Neural cell (in vitro differentiated cells): ENCODE data around the gene WDR74. TPM values are rescaled to one million over a fixed set of nuclear protein-coding genes. Genes with fewer than 3 reads are reported as not detected.
A peak's percentile ranks its signal among the peaks of the same experiment; 100 is the strongest.
"Not testable (repeated sequence)": the region's sequence is repeated elsewhere in the genome, so short reads cannot be mapped to it uniquely, and the experiment has no call there.

Experiments used
- H2AFZ ChIP-seq: fragments of 200-600, 300-800 bp; sonication (generic), shearing (Covaris generic); 2 replicates; pipeline ENCODE4 v1.6.0; 2014; ENCODE audit warnings: low read depth, mild to moderate bottlenecking, antibody characterized with exemption, low read length, moderate library complexity
- H3F3A ChIP-seq: fragments of 200-600 bp; shearing (Covaris generic); 2 replicates; pipeline ENCODE4 v1.6.1; 2016; ENCODE audit warnings: mild to moderate bottlenecking, moderate library complexity, mixed read lengths, antibody characterized with exemption, low read length; ENCODE audit not compliant: insufficient read depth, poor library complexity, severe bottlenecking
- H3K27ac ChIP-seq: fragments of 200-600, 300-800 bp; sonication (generic), shearing (Covaris generic); 2 replicates; pipeline ENCODE4 v1.5.1; 2014; ENCODE audit warnings: mild to moderate bottlenecking, low read length, moderate library complexity
- H3K27me3 ChIP-seq: fragments of 300-800, 200-600 bp; sonication (generic), shearing (Covaris generic); 2 replicates; pipeline ENCODE4 v1.6.0; 2014; ENCODE audit warnings: mild to moderate bottlenecking, low read depth, low read length, moderate library complexity; ENCODE audit not compliant: insufficient read depth
- H3K36me3 ChIP-seq: fragments of 300-800, 200-600 bp; sonication (generic), shearing (Covaris generic); 2 replicates; pipeline ENCODE4 v1.5.1; 2014; ENCODE audit warnings: mild to moderate bottlenecking, antibody characterized with exemption, low read length, moderate library complexity; ENCODE audit not compliant: insufficient read depth
- H3K4me2 ChIP-seq: fragments of 300-800, 200-600 bp; sonication (generic), shearing (Covaris generic); 2 replicates; pipeline ENCODE4 v1.6.0; 2014; ENCODE audit warnings: mild to moderate bottlenecking, low read length
- H3K4me3 ChIP-seq: fragments of 300-800, 200-600 bp; sonication (generic), shearing (Covaris generic); 2 replicates; pipeline ENCODE4 v1.5.1; 2014; ENCODE audit warnings: mild to moderate bottlenecking, low read length, moderate library complexity
- H3K79me2 ChIP-seq: fragments of 200-600 bp; shearing (Covaris generic); replicated peaks from 2 replicates; pipeline ENCODE4 v1.6.0; 2014; ENCODE audit warnings: mild to moderate bottlenecking, low read length, moderate library complexity; ENCODE audit not compliant: insufficient read depth
- H3K9ac ChIP-seq: fragments of 300-800, 200-600 bp; sonication (generic), shearing (Covaris generic); 2 replicates; pipeline ENCODE4 v1.6.1; 2016; ENCODE audit warnings: mild to moderate bottlenecking, low read length, mixed read lengths
- H3K9me2 ChIP-seq: fragments of 200-600 bp; shearing (Covaris generic); 2 replicates; pipeline ENCODE4 v1.6.1; 2016; ENCODE audit warnings: mild to moderate bottlenecking, low read length, mixed read lengths; ENCODE audit not compliant: insufficient read depth
- H3K9me3 ChIP-seq: fragments of 200-600, 300-800 bp; sonication (generic), shearing (Covaris generic); 2 replicates; pipeline ENCODE4 v1.6.1; 2016; ENCODE audit warnings: mild to moderate bottlenecking, mixed run types, low read length, moderate library complexity, mixed read lengths
- H4K20me1 ChIP-seq: fragments of 200-600 bp; shearing (Covaris generic); 2 replicates; pipeline ENCODE4 v1.6.1; 2016; ENCODE audit warnings: mild to moderate bottlenecking, mixed run types; ENCODE audit not compliant: insufficient read depth
- EP300 ChIP-seq: fragments of 450-650 bp; conservative IDR thresholded peaks from 2 replicates; pipeline ENCODE4 v1.6.1; 2014; ENCODE audit warnings: antibody characterized with exemption, mild to moderate bottlenecking, moderate library complexity; ENCODE audit not compliant: poor library complexity, severe bottlenecking
- EZH2 ChIP-seq: fragments of 200-600, 300-800 bp; shearing (Covaris generic), sonication (generic); IDR thresholded peaks from 2 replicates; pipeline ENCODE4 v1.6.1; 2014; ENCODE audit warnings: antibody characterized with exemption, low read length, borderline replicate concordance, mild to moderate bottlenecking; ENCODE audit not compliant: insufficient read depth, poor library complexity, severe bottlenecking
- MXI1 ChIP-seq: fragments of 450-650 bp; conservative IDR thresholded peaks from 2 replicates; pipeline ENCODE4 v1.6.1; 2014; ENCODE audit warnings: antibody characterized with exemption, mild to moderate bottlenecking; ENCODE audit not compliant: poor library complexity, severe bottlenecking
- POLR2AphosphoS5 ChIP-seq: IDR thresholded peaks from 2 replicates; pipeline ENCODE4 v1.6.1; 2012
- RAD21 ChIP-seq: fragments of 450-650 bp; conservative IDR thresholded peaks from 2 replicates; pipeline ENCODE4 v1.6.1; 2014; ENCODE audit warnings: antibody characterized with exemption, mild to moderate bottlenecking, moderate library complexity
- SMC3 ChIP-seq: fragments of 450-650 bp; conservative IDR thresholded peaks from 2 replicates; pipeline ENCODE4 v1.6.1; 2014; ENCODE audit warnings: antibody characterized with exemption, mild to moderate bottlenecking, moderate library complexity; ENCODE audit not compliant: poor library complexity
- TAF1 ChIP-seq: IDR thresholded peaks from 2 replicates; pipeline ENCODE4 v1.6.1; 2012; ENCODE audit warnings: low read depth
- polyA plus RNA-seq: library from polyadenylated mRNA; depleted of rRNA; stranded (reverse); fragments of >200 nt; gene quantifications from 2 replicates; pipeline ENCODE4 v1.2.3, GENCODE V29; 2014
- TF ChIP-seq, protein P1 (sequence below): fragments of 450-650 bp; IDR thresholded peaks from 2 replicates; pipeline ENCODE4 v1.5.1; 2014; ENCODE audit warnings: antibody characterized with exemption, mild to moderate bottlenecking, moderate library complexity; ENCODE audit not compliant: poor library complexity, severe bottlenecking
- TF ChIP-seq, protein P2 (sequence below): IDR thresholded peaks from 2 replicates; pipeline ENCODE4 v1.6.1; 2012; ENCODE audit warnings: borderline replicate concordance

The WDR74 gene
- polyA plus RNA-seq, 1 donor from 2014 or later, result 50.4 TPM

DNA sequence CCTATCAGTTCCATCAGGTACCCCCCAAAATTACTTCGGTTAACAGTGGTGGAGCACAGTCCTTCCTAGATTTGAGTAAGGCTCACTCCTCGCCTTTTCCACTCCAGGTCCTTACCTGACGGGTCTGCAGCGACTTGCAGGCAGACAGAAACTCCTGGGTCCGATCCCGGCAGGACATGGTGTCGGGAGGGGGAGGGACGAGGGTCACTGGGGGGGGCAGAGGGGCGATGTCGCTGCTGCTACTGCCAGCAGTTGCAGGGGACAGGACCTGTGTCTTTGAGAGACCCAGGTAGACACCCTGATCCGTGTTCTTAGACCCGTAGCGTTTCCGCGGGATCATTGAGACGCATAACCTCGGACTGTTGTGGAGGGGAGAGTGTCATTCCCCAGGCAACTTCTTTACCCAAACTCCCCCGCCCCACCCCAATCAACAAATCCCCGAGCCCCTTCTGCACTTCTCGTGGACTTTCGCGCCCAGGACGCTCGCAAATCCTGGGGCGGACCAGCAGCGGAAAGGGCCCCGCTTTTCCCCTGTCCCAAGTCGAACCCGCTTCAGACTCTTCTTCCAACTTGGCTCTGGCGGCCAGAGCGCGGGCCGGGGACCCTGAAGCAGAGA, 8.4 kb downstream of the WDR74 start:
- Histone ChIP-seq H3K4me2 (peak overlapping the region; percentile 72), H3K9ac (peak overlapping the region; percentile 95), H3K79me2 (peaks cover 32% of the 10 kb centered on the region), H3K27ac (peak overlapping the region; percentile 91), H3K9me3 (no peaks in the 10 kb centered on the region), H2AFZ (peak overlapping the region; percentile 33), H3K9me2 (no peaks in the 10 kb centered on the region), H3F3A (no peaks in the 10 kb centered on the region), H3K4me3 (peak overlapping the region; percentile 98), H4K20me1 (no peaks in the 10 kb centered on the region), H3K27me3 (no peaks in the 10 kb centered on the region), H3K36me3 (no peaks in the 10 kb centered on the region)
- TF ChIP-seq POLR2AphosphoS5 (no peak), RAD21 (no peak), SMC3 (no peak), MXI1 (no peak), EP300 (no peak), EZH2 (no peak), TAF1 (no peak)
- TF ChIP-seq, protein P1, sequence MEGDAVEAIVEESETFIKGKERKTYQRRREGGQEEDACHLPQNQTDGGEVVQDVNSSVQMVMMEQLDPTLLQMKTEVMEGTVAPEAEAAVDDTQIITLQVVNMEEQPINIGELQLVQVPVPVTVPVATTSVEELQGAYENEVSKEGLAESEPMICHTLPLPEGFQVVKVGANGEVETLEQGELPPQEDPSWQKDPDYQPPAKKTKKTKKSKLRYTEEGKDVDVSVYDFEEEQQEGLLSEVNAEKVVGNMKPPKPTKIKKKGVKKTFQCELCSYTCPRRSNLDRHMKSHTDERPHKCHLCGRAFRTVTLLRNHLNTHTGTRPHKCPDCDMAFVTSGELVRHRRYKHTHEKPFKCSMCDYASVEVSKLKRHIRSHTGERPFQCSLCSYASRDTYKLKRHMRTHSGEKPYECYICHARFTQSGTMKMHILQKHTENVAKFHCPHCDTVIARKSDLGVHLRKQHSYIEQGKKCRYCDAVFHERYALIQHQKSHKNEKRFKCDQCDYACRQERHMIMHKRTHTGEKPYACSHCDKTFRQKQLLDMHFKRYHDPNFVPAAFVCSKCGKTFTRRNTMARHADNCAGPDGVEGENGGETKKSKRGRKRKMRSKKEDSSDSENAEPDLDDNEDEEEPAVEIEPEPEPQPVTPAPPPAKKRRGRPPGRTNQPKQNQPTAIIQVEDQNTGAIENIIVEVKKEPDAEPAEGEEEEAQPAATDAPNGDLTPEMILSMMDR, result no peak
- TF ChIP-seq, protein P2, sequence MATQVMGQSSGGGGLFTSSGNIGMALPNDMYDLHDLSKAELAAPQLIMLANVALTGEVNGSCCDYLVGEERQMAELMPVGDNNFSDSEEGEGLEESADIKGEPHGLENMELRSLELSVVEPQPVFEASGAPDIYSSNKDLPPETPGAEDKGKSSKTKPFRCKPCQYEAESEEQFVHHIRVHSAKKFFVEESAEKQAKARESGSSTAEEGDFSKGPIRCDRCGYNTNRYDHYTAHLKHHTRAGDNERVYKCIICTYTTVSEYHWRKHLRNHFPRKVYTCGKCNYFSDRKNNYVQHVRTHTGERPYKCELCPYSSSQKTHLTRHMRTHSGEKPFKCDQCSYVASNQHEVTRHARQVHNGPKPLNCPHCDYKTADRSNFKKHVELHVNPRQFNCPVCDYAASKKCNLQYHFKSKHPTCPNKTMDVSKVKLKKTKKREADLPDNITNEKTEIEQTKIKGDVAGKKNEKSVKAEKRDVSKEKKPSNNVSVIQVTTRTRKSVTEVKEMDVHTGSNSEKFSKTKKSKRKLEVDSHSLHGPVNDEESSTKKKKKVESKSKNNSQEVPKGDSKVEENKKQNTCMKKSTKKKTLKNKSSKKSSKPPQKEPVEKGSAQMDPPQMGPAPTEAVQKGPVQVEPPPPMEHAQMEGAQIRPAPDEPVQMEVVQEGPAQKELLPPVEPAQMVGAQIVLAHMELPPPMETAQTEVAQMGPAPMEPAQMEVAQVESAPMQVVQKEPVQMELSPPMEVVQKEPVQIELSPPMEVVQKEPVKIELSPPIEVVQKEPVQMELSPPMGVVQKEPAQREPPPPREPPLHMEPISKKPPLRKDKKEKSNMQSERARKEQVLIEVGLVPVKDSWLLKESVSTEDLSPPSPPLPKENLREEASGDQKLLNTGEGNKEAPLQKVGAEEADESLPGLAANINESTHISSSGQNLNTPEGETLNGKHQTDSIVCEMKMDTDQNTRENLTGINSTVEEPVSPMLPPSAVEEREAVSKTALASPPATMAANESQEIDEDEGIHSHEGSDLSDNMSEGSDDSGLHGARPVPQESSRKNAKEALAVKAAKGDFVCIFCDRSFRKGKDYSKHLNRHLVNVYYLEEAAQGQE, result no peak

DNA sequence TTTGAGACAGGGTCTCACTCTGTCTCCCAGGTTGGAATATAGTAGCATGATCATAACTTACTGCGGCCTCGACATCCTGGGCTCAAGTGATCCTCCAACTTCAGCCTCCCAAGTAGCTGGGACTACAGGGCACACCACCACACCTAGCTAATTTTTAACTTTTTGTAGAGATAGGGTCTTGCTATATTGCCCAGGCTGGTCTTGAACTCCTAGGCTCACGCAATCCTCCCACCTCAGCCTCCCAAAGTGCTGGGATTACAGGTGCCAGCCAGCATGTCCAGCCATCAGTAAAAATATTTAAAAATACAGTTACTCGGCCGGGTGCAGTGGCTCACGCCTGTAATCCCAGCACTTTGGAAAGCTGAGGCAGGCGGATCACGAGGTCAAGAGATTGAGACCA, 11.3 kb downstream of the WDR74 start:
- H3K9ac ChIP-seq, H4K20me1 ChIP-seq, H3K4me2 ChIP-seq, H3K4me3 ChIP-seq, H3K36me3 ChIP-seq, H3K27me3 ChIP-seq, H3K9me3 ChIP-seq, H2AFZ ChIP-seq, H3F3A ChIP-seq, H3K9me2 ChIP-seq, H3K27ac ChIP-seq: not testable (repeated sequence)
- H3K79me2 ChIP-seq, result peaks cover 31% of the 10 kb centered on the region

DNA sequence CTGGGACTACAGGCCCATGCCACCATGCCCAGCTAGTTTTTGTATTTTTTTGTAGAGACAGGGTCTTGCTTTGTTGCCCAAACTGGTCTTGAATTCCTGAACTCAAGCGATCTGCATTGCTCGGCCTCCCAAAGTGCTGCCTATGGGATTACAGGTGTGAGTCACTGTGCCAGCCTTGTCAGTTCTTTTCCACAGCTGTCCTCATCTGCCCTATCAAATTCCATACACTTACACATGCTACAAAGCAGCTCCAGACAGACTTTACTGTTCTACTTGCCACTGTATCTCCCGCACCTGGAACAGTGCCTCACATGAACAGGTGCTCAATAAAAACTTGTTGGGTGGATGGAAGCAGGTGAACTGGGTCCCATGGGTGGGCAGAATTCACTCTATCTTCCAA, 15.7 kb downstream of the WDR74 start:
- H3K4me2 ChIP-seq, result no peak overlapping the region
- no peaks in the 10 kb centered on the region for H3K27me3 ChIP-seq
- TF ChIP-seq POLR2AphosphoS5 (no peak), SMC3 (no peak), MXI1 (no peak), EP300 (no peak), RAD21 (no peak), TAF1 (no peak), EZH2 (no peak)
- TF ChIP-seq, protein P2, result no peak
- TF ChIP-seq, protein P1, result no peak
- no peak overlapping the region for H2AFZ ChIP-seq
- no peak overlapping the region for H3K9ac ChIP-seq
- H3K9me3 ChIP-seq, result no peaks in the 10 kb centered on the region
- H3F3A ChIP-seq, result no peaks in the 10 kb centered on the region
- H3K79me2 ChIP-seq, result no peaks in the 10 kb centered on the region
- H3K36me3 ChIP-seq, result peaks cover 4% of the 10 kb centered on the region
- no peak overlapping the region for H3K27ac ChIP-seq
- no peaks in the 10 kb centered on the region for H4K20me1 ChIP-seq
- H3K9me2 ChIP-seq, result no peaks in the 10 kb centered on the region
- no peak overlapping the region for H3K4me3 ChIP-seq
